Heart left ventricle (tissue), 13 donors: ENCODE data around the gene RPS19.

ENCODE experiments used
- POLR2A ChIP-seq, 2 donors: fragments of 450-650 bp; IDR thresholded peaks; one replicate each; pipeline ENCODE4 v1.6.1; 2017; ENCODE audit warnings: antibody characterized with exemption in 2 of 2, mild to moderate bottlenecking in 2 of 2, moderate library complexity in 2 of 2
- TF ChIP-seq, protein P1 (sequence below), 12 donors: fragments of 200-600 bp; sonication (generic) in 4 of 12; IDR thresholded peaks; one replicate each; pipeline versions ENCODE4 v1.5.0 to v1.8.0; 2018 to 2022; ENCODE audit warnings: antibody characterized with exemption in 12 of 12, mild to moderate bottlenecking in 5 of 12
- donor health status: ischemic (EF 13 %, LVEDD 7.1; RV severe dilation, severe dysfunction).
- donor health status: DM: no; HTN: yes; CAD: no.
- donor health status: DM: no; HTN: no; CAD: no.
- donor health status: ischemic (EF 25% LVEDD 6.9; RV normal size, moderate dysfunction).
- donor health status: ischemic (EF 25% LVEDD 5.7; RV mildly dilated, moderate dysfunction).
- donor health status: ischemic (EF 35%, LVEDD 5.7; RV mildly dilated, moderate dysfunction).
- donor health status: nonischemic (EF 11% LVEDD 7.7; RV severe dilation, severe dysfunction).
- donor health status: DM: yes; HTN: yes; CAD: no.
- donor health status: PGD.
- donor health status: ischemic (EF 29% LVEDD 5.4; RV normal size, mild dysfunction).
- donor health status: nonischemic (EF 23%, LVEDD 6.1; RV moderate dilation, normal function).

DNA sequence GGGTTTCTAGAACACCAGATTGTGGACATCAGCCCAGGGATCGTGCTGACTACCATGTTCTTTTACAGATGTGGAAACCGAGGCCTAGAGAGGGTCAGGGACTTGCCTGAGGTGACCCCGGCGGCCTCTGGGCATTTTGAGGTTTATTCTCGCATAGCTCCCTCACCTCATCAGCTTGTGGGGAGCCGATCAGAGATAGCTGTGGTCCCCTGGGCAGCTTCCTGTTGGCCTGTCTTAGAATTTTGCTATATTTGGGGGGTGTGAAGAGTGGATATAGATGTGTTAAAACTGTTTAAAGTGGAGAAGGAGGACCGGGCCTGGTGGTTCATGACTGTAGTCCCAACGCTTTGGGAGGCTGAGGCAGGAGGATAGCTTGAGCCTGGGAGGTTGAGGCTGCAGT lies 29.8 kb downstream of the RPS19 start:
- TF ChIP-seq, protein P1, sequence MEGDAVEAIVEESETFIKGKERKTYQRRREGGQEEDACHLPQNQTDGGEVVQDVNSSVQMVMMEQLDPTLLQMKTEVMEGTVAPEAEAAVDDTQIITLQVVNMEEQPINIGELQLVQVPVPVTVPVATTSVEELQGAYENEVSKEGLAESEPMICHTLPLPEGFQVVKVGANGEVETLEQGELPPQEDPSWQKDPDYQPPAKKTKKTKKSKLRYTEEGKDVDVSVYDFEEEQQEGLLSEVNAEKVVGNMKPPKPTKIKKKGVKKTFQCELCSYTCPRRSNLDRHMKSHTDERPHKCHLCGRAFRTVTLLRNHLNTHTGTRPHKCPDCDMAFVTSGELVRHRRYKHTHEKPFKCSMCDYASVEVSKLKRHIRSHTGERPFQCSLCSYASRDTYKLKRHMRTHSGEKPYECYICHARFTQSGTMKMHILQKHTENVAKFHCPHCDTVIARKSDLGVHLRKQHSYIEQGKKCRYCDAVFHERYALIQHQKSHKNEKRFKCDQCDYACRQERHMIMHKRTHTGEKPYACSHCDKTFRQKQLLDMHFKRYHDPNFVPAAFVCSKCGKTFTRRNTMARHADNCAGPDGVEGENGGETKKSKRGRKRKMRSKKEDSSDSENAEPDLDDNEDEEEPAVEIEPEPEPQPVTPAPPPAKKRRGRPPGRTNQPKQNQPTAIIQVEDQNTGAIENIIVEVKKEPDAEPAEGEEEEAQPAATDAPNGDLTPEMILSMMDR (IDR thresholded peaks at IDR 0.05), result no peak
- TF ChIP-seq POLR2A (IDR thresholded peaks at IDR 0.05), result no peak
